ENCODE results near the gene MPDZ. TPM values are rescaled to one million over a fixed set of nuclear protein-coding genes. Genes with fewer than 3 reads are reported as not detected.

MPDZ gene
- total RNA-seq, 1 donor from 2014 or later = 31.0 TPM

DNA sequence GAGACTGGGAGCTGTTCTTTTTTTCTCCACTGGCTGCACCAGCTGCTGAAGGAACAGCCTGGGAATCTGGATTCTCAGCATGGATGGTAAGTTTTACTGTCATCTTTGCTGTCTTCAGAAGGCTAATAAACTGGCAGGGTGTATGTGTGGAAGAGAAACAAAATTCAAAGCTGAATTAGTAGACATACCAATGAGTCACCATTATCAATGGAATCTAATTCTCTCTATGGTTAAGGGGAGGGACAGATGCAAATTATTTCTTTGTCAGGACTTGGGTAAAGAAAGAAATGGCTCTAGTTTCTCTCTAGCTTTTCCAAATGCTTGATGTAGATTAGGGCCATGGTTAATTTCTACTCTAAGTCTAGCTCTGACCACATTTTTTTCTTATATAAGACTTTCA, 154.2 kb downstream of the MPDZ start:
- H3K36me3 ChIP-seq (ENCODE audit: insufficient read depth, low read length) = peaks cover 16% of the 10 kb centered on the region
- DNase-seq (ENCODE audit: low read depth) = peak; percentile 24
- H3K4me2 ChIP-seq (ENCODE audit: low read length) = no peak overlapping the region
- Mint-ChIP-seq H3K9me3 (ENCODE audit: unreplicated experiment) (no peaks in the 10 kb centered on the region), H3K36me3 (ENCODE audit: low read depth, unreplicated experiment) (peaks cover 2% of the 10 kb centered on the region), H3K4me3 (ENCODE audit: unreplicated experiment) (no peak overlapping the region), H3K27ac (ENCODE audit: unreplicated experiment) (no peak overlapping the region), H3K27me3 (ENCODE audit: low read depth, unreplicated experiment) (no peaks in the 10 kb centered on the region), H3K4me1 (ENCODE audit: low read depth, unreplicated experiment) (peaks cover 3% of the 10 kb centered on the region)
- H3K9ac ChIP-seq (ENCODE audit: low read length) = no peak overlapping the region
- H3K27ac ChIP-seq (ENCODE audit: low read depth, low read length) = no peak overlapping the region
- no peaks in the 10 kb centered on the region for H3K79me2 ChIP-seq (ENCODE audit: insufficient read depth, low read length)
- H3K27me3 ChIP-seq (ENCODE audit: insufficient read depth, low read length) = no peaks in the 10 kb centered on the region
- no peak overlapping the region for H3K4me3 ChIP-seq (ENCODE audit: insufficient read depth, low read depth, low read length)
- H4K20me1 ChIP-seq (ENCODE audit: insufficient read depth, low read length) = no peaks in the 10 kb centered on the region
- no peak for TF ChIP-seq EZH2 (IDR thresholded peaks at IDR 0.05; ENCODE audit: insufficient read depth, low read length)
- TF ChIP-seq, protein P1, sequence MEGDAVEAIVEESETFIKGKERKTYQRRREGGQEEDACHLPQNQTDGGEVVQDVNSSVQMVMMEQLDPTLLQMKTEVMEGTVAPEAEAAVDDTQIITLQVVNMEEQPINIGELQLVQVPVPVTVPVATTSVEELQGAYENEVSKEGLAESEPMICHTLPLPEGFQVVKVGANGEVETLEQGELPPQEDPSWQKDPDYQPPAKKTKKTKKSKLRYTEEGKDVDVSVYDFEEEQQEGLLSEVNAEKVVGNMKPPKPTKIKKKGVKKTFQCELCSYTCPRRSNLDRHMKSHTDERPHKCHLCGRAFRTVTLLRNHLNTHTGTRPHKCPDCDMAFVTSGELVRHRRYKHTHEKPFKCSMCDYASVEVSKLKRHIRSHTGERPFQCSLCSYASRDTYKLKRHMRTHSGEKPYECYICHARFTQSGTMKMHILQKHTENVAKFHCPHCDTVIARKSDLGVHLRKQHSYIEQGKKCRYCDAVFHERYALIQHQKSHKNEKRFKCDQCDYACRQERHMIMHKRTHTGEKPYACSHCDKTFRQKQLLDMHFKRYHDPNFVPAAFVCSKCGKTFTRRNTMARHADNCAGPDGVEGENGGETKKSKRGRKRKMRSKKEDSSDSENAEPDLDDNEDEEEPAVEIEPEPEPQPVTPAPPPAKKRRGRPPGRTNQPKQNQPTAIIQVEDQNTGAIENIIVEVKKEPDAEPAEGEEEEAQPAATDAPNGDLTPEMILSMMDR (IDR thresholded peaks at IDR 0.05; ENCODE audit: insufficient read depth, low read depth, low read length) = no peak
- H2AFZ ChIP-seq (ENCODE audit: low read depth, low read length) = no peak overlapping the region
- H3K9me3 ChIP-seq (ENCODE audit: insufficient read depth, low read depth, low read length) = no peaks in the 10 kb centered on the region
- FAIRE-seq = no peak
- no peaks in the 10 kb centered on the region for H3K4me1 ChIP-seq (ENCODE audit: insufficient read depth, low read length)

DNA sequence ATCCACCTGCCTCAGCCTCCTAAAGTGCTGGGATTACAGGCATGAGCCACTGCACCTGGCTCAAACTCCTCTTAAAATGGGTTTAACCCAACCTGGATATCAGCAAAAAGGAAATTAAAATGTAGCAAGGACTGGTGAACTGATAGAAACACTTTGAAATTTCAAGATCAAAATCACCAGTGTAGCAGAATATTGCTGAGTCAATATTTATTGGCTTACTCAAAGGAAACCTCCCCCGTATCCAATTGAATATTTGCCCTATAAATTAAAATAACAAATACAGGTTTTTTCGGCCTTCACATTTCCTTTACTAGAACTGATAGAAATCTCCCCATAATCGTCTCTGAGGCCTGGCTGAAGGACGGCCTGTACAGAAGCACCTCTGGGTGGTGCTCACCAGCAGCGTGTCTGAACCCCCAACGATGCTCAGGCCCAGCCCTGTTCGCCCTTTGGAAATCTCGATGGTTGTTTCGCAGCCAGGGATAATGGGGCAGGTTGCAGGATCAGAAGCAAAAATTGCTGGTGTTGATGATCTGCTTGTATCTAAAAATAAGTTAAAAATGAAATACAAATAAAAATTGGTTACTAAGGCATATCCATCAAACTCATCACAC, 156.6 kb downstream of the MPDZ start:
- no peaks in the 10 kb centered on the region for H3K9me3 Mint-ChIP-seq (ENCODE audit: unreplicated experiment)
- no peaks in the 10 kb centered on the region for H3K27me3 Mint-ChIP-seq (ENCODE audit: low read depth, unreplicated experiment)
- H3K9ac ChIP-seq (ENCODE audit: low read length) = no peak overlapping the region
- TF ChIP-seq, protein P1 (IDR thresholded peaks at IDR 0.05; ENCODE audit: insufficient read depth, low read depth, low read length) = no peak
- no peak for TF ChIP-seq EZH2 (IDR thresholded peaks at IDR 0.05; ENCODE audit: insufficient read depth, low read length)
- H3K36me3 ChIP-seq (ENCODE audit: insufficient read depth, low read length) = peaks cover 19% of the 10 kb centered on the region
- H3K4me2 ChIP-seq (ENCODE audit: low read length) = no peak overlapping the region
- no peak for DNase-seq (ENCODE audit: low read depth)
- H3K4me1 ChIP-seq (ENCODE audit: insufficient read depth, low read length) = no peaks in the 10 kb centered on the region
- no peak overlapping the region for H2AFZ ChIP-seq (ENCODE audit: low read depth, low read length)
- no peak overlapping the region for H3K4me3 Mint-ChIP-seq (ENCODE audit: unreplicated experiment)
- H3K27ac Mint-ChIP-seq (ENCODE audit: unreplicated experiment) = no peak overlapping the region
- H3K27ac ChIP-seq (ENCODE audit: low read depth, low read length) = no peak overlapping the region
- H3K4me1 Mint-ChIP-seq (ENCODE audit: low read depth, unreplicated experiment) = peaks cover 3% of the 10 kb centered on the region
- H3K79me2 ChIP-seq (ENCODE audit: insufficient read depth, low read length) = no peaks in the 10 kb centered on the region
- no peak overlapping the region for H3K4me3 ChIP-seq (ENCODE audit: insufficient read depth, low read depth, low read length)
- no peaks in the 10 kb centered on the region for H4K20me1 ChIP-seq (ENCODE audit: insufficient read depth, low read length)
- no peak for FAIRE-seq
- peaks cover 4% of the 10 kb centered on the region for H3K36me3 Mint-ChIP-seq (ENCODE audit: low read depth, unreplicated experiment)
- H3K27me3 ChIP-seq (ENCODE audit: insufficient read depth, low read length) = no peaks in the 10 kb centered on the region
- no peaks in the 10 kb centered on the region for H3K9me3 ChIP-seq (ENCODE audit: insufficient read depth, low read depth, low read length)

DNA sequence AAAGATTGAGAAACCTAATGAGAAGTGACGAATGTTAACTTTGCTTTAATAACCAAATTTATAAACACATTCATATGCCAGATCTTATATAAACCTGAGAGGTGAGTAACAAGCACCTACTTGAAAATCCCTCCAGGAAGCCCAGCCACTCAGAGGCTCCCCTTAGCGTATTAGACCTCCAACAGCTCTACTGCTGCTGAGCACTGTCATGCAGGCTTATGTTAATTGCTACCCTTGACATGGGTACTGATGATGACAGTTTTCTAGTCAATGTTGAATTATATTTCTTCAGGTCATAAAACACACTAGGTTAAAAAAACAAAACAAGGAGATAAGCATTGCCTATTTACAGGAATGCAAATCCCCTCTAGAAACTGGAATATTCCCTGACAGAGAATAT, 161.2 kb downstream of the MPDZ start:
- no peak overlapping the region for H2AFZ ChIP-seq (ENCODE audit: low read depth, low read length)
- H4K20me1 ChIP-seq (ENCODE audit: insufficient read depth, low read length) = no peaks in the 10 kb centered on the region
- H3K9me3 Mint-ChIP-seq (ENCODE audit: unreplicated experiment) = no peaks in the 10 kb centered on the region
- H3K9me3 ChIP-seq (ENCODE audit: insufficient read depth, low read depth, low read length) = no peaks in the 10 kb centered on the region
- H3K4me1 ChIP-seq (ENCODE audit: insufficient read depth, low read length) = peaks cover 7% of the 10 kb centered on the region
- H3K4me3 ChIP-seq (ENCODE audit: insufficient read depth, low read depth, low read length) = no peak overlapping the region
- no peaks in the 10 kb centered on the region for H3K79me2 ChIP-seq (ENCODE audit: insufficient read depth, low read length)
- no peak for FAIRE-seq
- H3K9ac ChIP-seq (ENCODE audit: low read length) = no peak overlapping the region
- no peaks in the 10 kb centered on the region for H3K27me3 ChIP-seq (ENCODE audit: insufficient read depth, low read length)
- peaks cover 7% of the 10 kb centered on the region for H3K36me3 ChIP-seq (ENCODE audit: insufficient read depth, low read length)
- no peak for DNase-seq (ENCODE audit: low read depth)
- no peak overlapping the region for H3K27ac Mint-ChIP-seq (ENCODE audit: unreplicated experiment)
- no peak overlapping the region for H3K4me3 Mint-ChIP-seq (ENCODE audit: unreplicated experiment)
- no peak overlapping the region for H3K27ac ChIP-seq (ENCODE audit: low read depth, low read length)
- TF ChIP-seq, protein P1 (IDR thresholded peaks at IDR 0.05; ENCODE audit: insufficient read depth, low read depth, low read length) = no peak
- TF ChIP-seq EZH2 (IDR thresholded peaks at IDR 0.05; ENCODE audit: insufficient read depth, low read length) = no peak
- H3K36me3 Mint-ChIP-seq (ENCODE audit: low read depth, unreplicated experiment) = peaks cover 2% of the 10 kb centered on the region
- H3K4me2 ChIP-seq (ENCODE audit: low read length) = no peak overlapping the region
- H3K4me1 Mint-ChIP-seq (ENCODE audit: low read depth, unreplicated experiment) = peaks cover 8% of the 10 kb centered on the region
- H3K27me3 Mint-ChIP-seq (ENCODE audit: low read depth, unreplicated experiment) = no peaks in the 10 kb centered on the region

Data from astrocyte (in vitro differentiated cells and primary cell).